GM18517 (cell line): Measurements from ENCODE around the gene MCM6.
"Not testable (repeated sequence)": the region's sequence is repeated elsewhere in the genome, so short reads cannot be mapped to it uniquely, and the experiment has no call there.

ENCODE experiments used
- ATAC-seq: cut with Tn5 transposase; IDR thresholded peaks from one replicate; pipeline ENCODE4 v1.9.1; 2021; ENCODE audit warnings: mild to moderate bottlenecking, moderate library complexity; ENCODE audit not compliant: unreplicated experiment

MCM6 gene

GRCh38 chr2:135876066-135876711 is at the start of gene MCM6:
TSS of gene MCM6 (minus strand) at chr2:135876443. CDS start at chr2:135876365, 78 bp downstream.
- ATAC-seq, result peak; percentile 76

GRCh38 chr2:135925571-135925970 is 49.3 kb upstream of the MCM6 start:
- no peak for ATAC-seq

- ATAC-seq, result peak; percentile 56
These were observed 40.0 kb upstream of the MCM6 start for GRCh38 chr2:135916207-135916606.

GRCh38 chr2:135914485-135914884 is 38.2 kb upstream of the MCM6 start:
- ATAC-seq, result no peak

- ATAC-seq, result no peak
These were observed 37.6 kb upstream of the MCM6 start for GRCh38 chr2:135913727-135914365.

GRCh38 chr2:135909976-135910375 is 33.7 kb upstream of the MCM6 start:
- ATAC-seq, result no peak

GRCh38 chr2:135905679-135906078 is 29.4 kb upstream of the MCM6 start:
- ATAC-seq, result no peak

GRCh38 chr2:135904341-135904989 is 28.2 kb upstream of the MCM6 start:
- ATAC-seq, result no peak

GRCh38 chr2:135903650-135904049 is 27.4 kb upstream of the MCM6 start:
- ATAC-seq, result no peak

- ATAC-seq, result no peak
These were observed 23.3 kb upstream of the MCM6 start for GRCh38 chr2:135899567-135899966.

GRCh38 chr2:135898234-135898786 is 22.1 kb upstream of the MCM6 start:
- no peak for ATAC-seq

GRCh38 chr2:135894930-135895329 is 18.7 kb upstream of the MCM6 start:
- no peak for ATAC-seq

GRCh38 chr2:135893374-135893794 is 17.1 kb upstream of the MCM6 start:
- no peak for ATAC-seq

- no peak for ATAC-seq
These were observed 14.6 kb upstream of the MCM6 start for GRCh38 chr2:135890835-135891234.

GRCh38 chr2:135890149-135890548 is 13.9 kb upstream of the MCM6 start:
- ATAC-seq, result no peak

GRCh38 chr2:135888587-135888986 is 12.3 kb upstream of the MCM6 start:
- not testable (repeated sequence) for ATAC-seq

- no peak for ATAC-seq
These were observed 9.5 kb upstream of the MCM6 start for GRCh38 chr2:135885709-135886108.

- no peak for ATAC-seq
These were observed 6.2 kb upstream of the MCM6 start for GRCh38 chr2:135882415-135882814.

GRCh38 chr2:135876770-135877169 is 527 bp upstream of the MCM6 start:
- ATAC-seq, result peak; percentile 6

- ATAC-seq, result peak; percentile 68
These were observed 665 bp downstream of the MCM6 start for GRCh38 chr2:135875491-135876065.

- ATAC-seq, result no peak
These were observed 1.4 kb downstream of the MCM6 start for GRCh38 chr2:135874777-135875365.
